ENCODE data around the gene PLA2G1B.

GRCh38 chr12:120367233-120367923, 39.8 kb upstream of the PLA2G1B start:
- TF ChIP-seq CTCF (IDR thresholded peaks at IDR 0.05) = no peak
- no peak for TF ChIP-seq POLR2A (IDR thresholded peaks at IDR 0.05; ENCODE audit: low read depth)
